Measurements from ENCODE around the gene SNAP91.

Gene SNAP91

GRCh38 chr6:83729871-83730270, 21.0 kb upstream of the SNAP91 start:
- TF ChIP-seq CTCF (IDR thresholded peaks at IDR 0.05; ENCODE audit: extremely low read depth, missing control alignments): no peak
- no peak for DNase-seq (ENCODE audit: low spot score)

- DNase-seq (ENCODE audit: low spot score): no peak
- no peak for TF ChIP-seq CTCF (IDR thresholded peaks at IDR 0.05; ENCODE audit: extremely low read depth, missing control alignments)
Observed at GRCh38 chr6:83722876-83723275, 14.0 kb upstream of the SNAP91 start.

GRCh38 chr6:83717809-83718208, 8.9 kb upstream of the SNAP91 start:
- no peak for DNase-seq (ENCODE audit: low spot score)
- TF ChIP-seq CTCF (IDR thresholded peaks at IDR 0.05; ENCODE audit: extremely low read depth, missing control alignments): no peak

- no peak for TF ChIP-seq CTCF (IDR thresholded peaks at IDR 0.05; ENCODE audit: extremely low read depth, missing control alignments)
- no peak for DNase-seq (ENCODE audit: low spot score)
Observed at GRCh38 chr6:83711958-83712357, 3.1 kb upstream of the SNAP91 start.

- no peak for TF ChIP-seq CTCF (IDR thresholded peaks at IDR 0.05; ENCODE audit: extremely low read depth, missing control alignments)
- no peak for DNase-seq (ENCODE audit: low spot score)
Observed at GRCh38 chr6:83709748-83710050, 798 bp upstream of the SNAP91 start.

GRCh38 chr6:83708546-83708969, 343 bp downstream of the SNAP91 start:
- no peak for DNase-seq (ENCODE audit: low spot score)
- no peak for TF ChIP-seq CTCF (IDR thresholded peaks at IDR 0.05; ENCODE audit: extremely low read depth, missing control alignments)

- DNase-seq (ENCODE audit: low spot score): peak; percentile 38
- TF ChIP-seq CTCF (IDR thresholded peaks at IDR 0.05; ENCODE audit: extremely low read depth, missing control alignments): no peak
Observed at GRCh38 chr6:83707829-83708545, 914 bp downstream of the SNAP91 start.

Data from GM20000 (cell line).